Pancreas (tissue), 10 donors: Measurements from ENCODE around the gene CUTC. TPM values are rescaled to one million over a fixed set of nuclear protein-coding genes. Genes with fewer than 3 reads are reported as not detected.
A peak's percentile ranks its signal among the peaks of the same experiment; 100 is the strongest.

ENCODE experiments used
- ATAC-seq, 4 donors: fragments of 200-7000 bp; cut with Tn5 transposase; one replicate each; pipeline versions ENCODE4 v1.8.0 to v1.9.1; 2020; ENCODE audit warnings: mild to moderate bottlenecking in 4 of 4, moderate library complexity in 4 of 4
- DNase-seq, 6 donors: peaks; one replicate each; pipeline ENCODE4 v3.0.0-alpha.2; 2020
- FAIRE-seq: peaks from 2 replicates; lab custom pipeline; 2012; peaks lifted over from hg19 to GRCh38; lab: Jason Lieb, UNC
- H3K27ac ChIP-seq, 4 donors: fragments of 200-600 bp; sonication (generic); 1 replicate in 3 of 4; 2 replicates in 1 of 4; pipeline versions ENCODE4 v1.5.0 to v1.8.0; 2020
- H3K27me3 ChIP-seq, 4 donors: fragments of 200-600 bp; one replicate each; pipeline ENCODE4 v1.8.0; 2021
- H3K36me3 ChIP-seq, 3 donors: fragments of 200-600 bp; sonication (generic) in 1 of 3; one replicate each; pipeline versions ENCODE4 v1.5.0 to v1.8.0; 2020 to 2021
- H3K4me1 ChIP-seq, 3 donors: fragments of 200-600 bp; one replicate each; pipeline ENCODE4 v1.8.0; 2021
- H3K4me3 ChIP-seq, 4 donors: fragments of 200-600 bp; sonication (generic) in 2 of 4; one replicate each; pipeline versions ENCODE4 v1.5.0 to v1.8.0; 2020 to 2021
- H3K9me3 ChIP-seq, 4 donors: fragments of 200-600 bp; one replicate each; pipeline ENCODE4 v1.8.0; 2021
- WGBS, 2 donors: extraction: QIAGEN DNeasy Blood & Tissue Kit; methylation state at CpG; one replicate each; pipeline ENCODE4 v1.1.7; 2013; 5-methylcytosine and 5-hydroxymethylcytosine counted together
- intact Hi-C, 3 donors: fragments of 100-400 bp; cut with DNase I; formaldehyde crosslinking; loops; one replicate each; pipeline versions ENCODE4 v1.11.1 to v1.14.2; 2022
- polyA plus RNA-seq, 2 donors: library from polyadenylated mRNA; stranded (reverse); fragments of 200-250 nt; gene quantifications; one replicate each; pipeline ENCODE4 v1.2.3, GENCODE V29; 2013
- total RNA-seq, 6 donors: library from RNA; stranded (reverse); fragmentation: NEBNext Ultra II Directional in 4 of 6; extraction: Animal tissue kit (Norgen Biotek cat#: 25700) in 4 of 6; gene quantifications; one replicate each; pipeline versions ENCODE4 v1.2.1 to v1.2.4, GENCODE V29; 2021 to 2023
- TF ChIP-seq, protein P1 (sequence below), 4 donors: fragments of 200-600 bp; sonication (generic) in 3 of 4; IDR thresholded peaks; one replicate each; pipeline versions ENCODE4 v1.5.0 to v1.8.0; 2021; ENCODE audit warnings: antibody characterized with exemption in 4 of 4
- donor health status: healthy with polysubstance abuse.
- donor health status: DM: no; HTN: no; CAD: no; lungs with moderate emphysema.
- donor health status: DM: no; HTN: no; CAD: no.
- donor health status: control.
- donor health status: control.
- donor health status: Bipolar disorder and iron deficiency.
- donor health status: DM: yes; HTN: yes; CAD: no.
- donor health status: DM: no; HTN: no; CAD: no.
- donor health status: DM: no; HTN: no; CAD: no.
- donor health status: DM: yes; HTN: yes; CAD: no.

The CUTC gene
- total and polyA plus RNA-seq, 8 donors, result 5.4 to 14.5 (median 8.6) TPM

GRCh38 chr10:99768556-99768955 lies 36.5 kb downstream of the CUTC start:
- DNase-seq (no peak), ATAC-seq (no peak), FAIRE-seq (no peak)
- 80 to 88% methylated on average over 2 of the region's 2 CpGs for WGBS, 2 donors
- Histone ChIP-seq H3K4me3 (no peak overlapping the region), H3K27ac (no peak overlapping the region), H3K9me3 (no peaks in the 10 kb centered on the region), H3K36me3 (peaks cover 0 to 3% (median 0%) of the 10 kb centered on the region in 3 donors), H3K4me1 (no peaks in the 10 kb centered on the region), H3K27me3 (no peaks in the 10 kb centered on the region)
- TF ChIP-seq, protein P1, sequence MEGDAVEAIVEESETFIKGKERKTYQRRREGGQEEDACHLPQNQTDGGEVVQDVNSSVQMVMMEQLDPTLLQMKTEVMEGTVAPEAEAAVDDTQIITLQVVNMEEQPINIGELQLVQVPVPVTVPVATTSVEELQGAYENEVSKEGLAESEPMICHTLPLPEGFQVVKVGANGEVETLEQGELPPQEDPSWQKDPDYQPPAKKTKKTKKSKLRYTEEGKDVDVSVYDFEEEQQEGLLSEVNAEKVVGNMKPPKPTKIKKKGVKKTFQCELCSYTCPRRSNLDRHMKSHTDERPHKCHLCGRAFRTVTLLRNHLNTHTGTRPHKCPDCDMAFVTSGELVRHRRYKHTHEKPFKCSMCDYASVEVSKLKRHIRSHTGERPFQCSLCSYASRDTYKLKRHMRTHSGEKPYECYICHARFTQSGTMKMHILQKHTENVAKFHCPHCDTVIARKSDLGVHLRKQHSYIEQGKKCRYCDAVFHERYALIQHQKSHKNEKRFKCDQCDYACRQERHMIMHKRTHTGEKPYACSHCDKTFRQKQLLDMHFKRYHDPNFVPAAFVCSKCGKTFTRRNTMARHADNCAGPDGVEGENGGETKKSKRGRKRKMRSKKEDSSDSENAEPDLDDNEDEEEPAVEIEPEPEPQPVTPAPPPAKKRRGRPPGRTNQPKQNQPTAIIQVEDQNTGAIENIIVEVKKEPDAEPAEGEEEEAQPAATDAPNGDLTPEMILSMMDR (IDR thresholded peaks at IDR 0.05), result no peak
- intact Hi-C loops, result no loop called here

DNA sequence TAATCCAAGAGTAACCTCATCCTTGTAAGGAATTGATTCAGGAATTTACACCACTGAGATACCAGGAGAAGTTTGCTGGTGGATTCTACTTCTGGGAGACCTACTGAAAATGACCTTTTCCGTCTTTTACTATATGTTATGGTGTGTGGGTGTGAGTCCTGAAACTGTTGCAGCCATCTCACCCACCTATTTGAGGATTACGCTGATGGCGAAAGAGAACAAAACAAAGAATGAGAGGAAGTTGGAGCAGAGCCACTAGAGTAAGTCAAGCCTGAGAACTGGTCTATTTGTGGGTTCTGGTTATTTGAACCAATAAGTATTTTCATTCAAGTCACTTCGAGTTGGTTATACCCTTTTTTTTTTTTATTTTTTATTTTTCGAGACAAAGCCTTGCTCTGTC lies 37.7 kb downstream of the CUTC start:
- TF ChIP-seq, protein P1 (IDR thresholded peaks at IDR 0.05), result no peak
- WGBS, 2 donors, result 84 to 88% methylated on average over 5 of the region's 5 CpGs
- Histone ChIP-seq H3K27ac (no peak overlapping the region), H3K36me3 (peaks cover 0 to 3% (median 0%) of the 10 kb centered on the region in 3 donors), H3K4me3 (no peak overlapping the region), H3K4me1 (no peaks in the 10 kb centered on the region), H3K27me3 (no peaks in the 10 kb centered on the region), H3K9me3 (no peaks in the 10 kb centered on the region)
- no peak for ATAC-seq
- intact Hi-C loops, result no loop called here
- no peak for FAIRE-seq
- DNase-seq, result no peak

GRCh38 chr10:99770408-99771045 lies 38.5 kb downstream of the CUTC start:
- Histone ChIP-seq H3K4me3 (no peak overlapping the region), H3K4me1 (no peaks in the 10 kb centered on the region), H3K9me3 (no peaks in the 10 kb centered on the region), H3K27ac (no peak overlapping the region), H3K27me3 (no peaks in the 10 kb centered on the region), H3K36me3 (peaks cover 0 to 3% (median 0%) of the 10 kb centered on the region in 3 donors)
- intact Hi-C loops, result no loop called here
- ATAC-seq (no peak), FAIRE-seq (no peak), DNase-seq (no peak)
- 72 to 76% methylated on average over 4 of the region's 4 CpGs for WGBS, 2 donors
- TF ChIP-seq, protein P1 (IDR thresholded peaks at IDR 0.05), result no peak

GRCh38 chr10:99775850-99776249 lies 43.8 kb downstream of the CUTC start:
- Histone ChIP-seq H3K36me3 (peaks cover 0 to 2% (median 1%) of the 10 kb centered on the region in 3 donors), H3K27me3 (no peaks in the 10 kb centered on the region), H3K27ac (no peak overlapping the region), H3K4me1 (no peaks in the 10 kb centered on the region), H3K4me3 (no peak overlapping the region), H3K9me3 (no peaks in the 10 kb centered on the region)
- intact Hi-C loops, result no loop called here
- DNase-seq (no peak), ATAC-seq (peak in 3 of 4 donors; percentile 39 to 74 (median 46)), FAIRE-seq (peak; percentile 60)
- TF ChIP-seq, protein P1 (IDR thresholded peaks at IDR 0.05), result no peak
